ENCODE data around the gene KATNB1.

- TF ChIP-seq SP1 (IDR thresholded peaks at IDR 0.05) (no peak), SUZ12 (IDR thresholded peaks at IDR 0.05) (no peak), ARNT (IDR thresholded peaks at IDR 0.05) (no peak), L3MBTL2 (conservative IDR thresholded peaks at IDR 0.05) (no peak)
Measured at GRCh38 chr16:57720142-57720575, 15.4 kb upstream of the KATNB1 start.

Data from HEK293T (cell line).